H1 (cell line): Measurements from ENCODE around the gene POLR2F. TPM values are rescaled to one million over a fixed set of nuclear protein-coding genes. Genes with fewer than 3 reads are reported as not detected.
A peak's percentile ranks its signal among the peaks of the same experiment; 100 is the strongest.

ENCODE experiments used
- CTCF ChIA-PET: fragments of 300-600 bp; sonication (Branson Sonifier 250); formaldehyde crosslinking; loops from one replicate; lab custom pipeline; 2021; ENCODE audit not compliant: partially characterized antibody; lab: Charles Lee
- POLR2A ChIA-PET: fragments of 300-600 bp; sonication (Branson Sonifier 250); formaldehyde crosslinking; loops from one replicate; lab custom pipeline; 2021; ENCODE audit warnings: inconsistent platforms; ENCODE audit not compliant: partially characterized antibody; lab: Charles Lee
- DNase-seq, 2 experiments: peaks; one replicate each; pipeline versions ENCODE4 v3.0.0 to v3.0.0-alpha.2; 2010 to 2022; ENCODE audit warnings: low spot score in 2 of 2, low read depth in 1 of 2, mixed read lengths in 1 of 2
- FAIRE-seq: peaks from 2 replicates; lab custom pipeline; 2011; peaks lifted over from hg19 to GRCh38; lab: Jason Lieb, UNC
- H2AFZ ChIP-seq: 2 replicates; pipeline ENCODE4 v1.8.1; 2012; ENCODE audit warnings: low read length, inconsistent platforms
- H2AK5ac ChIP-seq: 2 replicates; pipeline ENCODE4 v1.6.1; 2013; ENCODE audit warnings: low read depth, low read length
- H2BK120ac ChIP-seq: replicated peaks from 2 replicates; pipeline ENCODE3; 2013; ENCODE audit warnings: low read depth, low read length, inconsistent platforms
- H2BK12ac ChIP-seq: 2 replicates; pipeline ENCODE4 v1.6.1; 2013; ENCODE audit warnings: low read depth, low read length
- H2BK15ac ChIP-seq: 2 replicates; pipeline ENCODE4 v1.6.1; 2013; ENCODE audit warnings: low read length
- H2BK20ac ChIP-seq: 2 replicates; pipeline ENCODE4 v1.6.1; 2013; ENCODE audit warnings: low read length
- H2BK5ac ChIP-seq: 2 replicates; pipeline ENCODE4 v1.6.1; 2013; ENCODE audit warnings: low read depth, low read length
- H3K14ac ChIP-seq: 2 replicates; pipeline ENCODE4 v1.6.1; 2013; ENCODE audit warnings: inconsistent platforms; ENCODE audit not compliant: insufficient read length
- H3K18ac ChIP-seq: 2 replicates; pipeline ENCODE4 v1.6.1; 2013; ENCODE audit warnings: low read length; ENCODE audit errors: extremely low read depth
- H3K23ac ChIP-seq: 2 replicates; pipeline ENCODE4 v1.6.1; 2013; ENCODE audit warnings: inconsistent platforms; ENCODE audit not compliant: insufficient read length
- H3K23me2 ChIP-seq: 2 replicates; pipeline ENCODE4 v1.6.1; 2013; ENCODE audit warnings: low read depth, low read length
- H3K27ac ChIP-seq: 2 replicates; pipeline ENCODE4 v1.6.1; 2011; ENCODE audit warnings: low read depth, low read length, inconsistent platforms
- H3K27me3 ChIP-seq, 4 experiments: replicated peaks in 1 of 4; 1 replicate in 1 of 4; 2 replicates in 3 of 4; pipeline versions ENCODE4 v1.6.1 to v1.8.1; 2011 to 2013; ENCODE audit warnings: low read length in 3 of 4, mild to moderate bottlenecking in 3 of 4, inconsistent platforms in 2 of 4, mixed read lengths in 2 of 4, moderate library complexity in 1 of 4; ENCODE audit not compliant: control insufficient read depth in 3 of 4, insufficient read depth in 3 of 4; ENCODE audit errors: extremely low read depth in 1 of 4
- H3K36me3 ChIP-seq, 4 experiments: 2 replicates each; pipeline versions ENCODE4 v1.6.1 to v1.8.1; 2011 to 2013; ENCODE audit warnings: mild to moderate bottlenecking in 4 of 4, low read length in 3 of 4, moderate library complexity in 2 of 4, control low read depth in 1 of 4, inconsistent platforms in 1 of 4; ENCODE audit not compliant: insufficient read depth in 4 of 4, control insufficient read depth in 2 of 4
- H3K4ac ChIP-seq: replicated peaks from 2 replicates; pipeline ENCODE3; 2013; ENCODE audit warnings: low read length, low read depth, mixed read lengths, inconsistent platforms; ENCODE audit not compliant: insufficient read length
- H3K4me1 ChIP-seq, 4 experiments: replicated peaks in 1 of 4; 1 replicate in 1 of 4; 2 replicates in 3 of 4; pipeline versions ENCODE4 v1.6.1 to v1.8.1; 2011 to 2013; ENCODE audit warnings: low read length in 3 of 4, inconsistent platforms in 2 of 4, mixed read lengths in 1 of 4; ENCODE audit not compliant: insufficient read depth in 4 of 4, control insufficient read depth in 3 of 4
- H3K4me2 ChIP-seq, 2 experiments: 2 replicates each; pipeline versions ENCODE4 v1.6.1 to v1.8.1; 2011 to 2013; ENCODE audit warnings: low read depth in 2 of 2, low read length in 2 of 2, control low read depth in 1 of 2, inconsistent platforms in 1 of 2, mild to moderate bottlenecking in 1 of 2; ENCODE audit not compliant: insufficient read depth in 1 of 2
- H3K4me3 ChIP-seq, 4 experiments: fragments of 200-600, 300-600 bp in 1 of 4; sonication (generic), shearing (Covaris generic), sonication (Bioruptor Twin) in 1 of 4; 2 replicates each; pipeline versions ENCODE4 v1.5.1 to v1.8.1; 2011 to 2016; ENCODE audit warnings: low read length in 4 of 4, low read depth in 3 of 4, control low read depth in 2 of 4, inconsistent platforms in 2 of 4, mild to moderate bottlenecking in 2 of 4, mixed read lengths in 1 of 4, moderate library complexity in 1 of 4; ENCODE audit not compliant: insufficient read depth in 2 of 4; ENCODE audit errors: extremely low read depth in 1 of 4
- H3K56ac ChIP-seq: replicated peaks from 2 replicates; pipeline ENCODE3; 2013; ENCODE audit warnings: low read depth, mild to moderate bottlenecking, mixed read lengths, low read length, inconsistent platforms; ENCODE audit not compliant: insufficient read length
- H3K79me1 ChIP-seq: 2 replicates; pipeline ENCODE4 v1.6.1; 2013; ENCODE audit warnings: low read depth, low read length, control low read depth
- H3K79me2 ChIP-seq, 2 experiments: 2 replicates each; pipeline versions ENCODE4 v1.6.1 to v1.8.1; 2012 to 2013; ENCODE audit warnings: low read length in 2 of 2, mild to moderate bottlenecking in 2 of 2, inconsistent platforms in 1 of 2; ENCODE audit not compliant: insufficient read depth in 2 of 2, control insufficient read depth in 1 of 2
- H3K9ac ChIP-seq, 4 experiments: replicated peaks in 1 of 4; 1 replicate in 1 of 4; 2 replicates in 3 of 4; pipeline versions ENCODE4 v1.6.1 to v1.8.1; 2011 to 2013; ENCODE audit warnings: low read depth in 3 of 4, low read length in 3 of 4, control low read depth in 2 of 4, mild to moderate bottlenecking in 2 of 4, moderate library complexity in 2 of 4, inconsistent platforms in 1 of 4; ENCODE audit errors: extremely low read depth in 1 of 4
- H3K9me3 ChIP-seq, 2 experiments: 2 replicates each; pipeline versions ENCODE4 v1.6.1 to v1.8.1; 2012 to 2013; ENCODE audit warnings: mild to moderate bottlenecking in 2 of 2, moderate library complexity in 2 of 2, control low read depth in 1 of 2, inconsistent platforms in 1 of 2, low read depth in 1 of 2, low read length in 1 of 2, mixed read lengths in 1 of 2; ENCODE audit not compliant: insufficient read depth in 2 of 2
- H4K20me1 ChIP-seq, 2 experiments: replicated peaks in 1 of 2; 2 replicates each; pipeline versions ENCODE3 to v1.8.1; 2011 to 2013; ENCODE audit warnings: inconsistent platforms in 2 of 2, low read length in 2 of 2, mild to moderate bottlenecking in 1 of 2; ENCODE audit not compliant: insufficient read depth in 2 of 2, control insufficient read depth in 1 of 2
- H4K5ac ChIP-seq: 2 replicates; pipeline ENCODE4 v1.6.1; 2013; ENCODE audit warnings: low read length, low read depth, mixed read lengths, inconsistent platforms; ENCODE audit not compliant: insufficient read length
- H4K8ac ChIP-seq: 2 replicates; pipeline ENCODE4 v1.8.0; 2013; ENCODE audit warnings: mild to moderate bottlenecking, moderate library complexity, low read length, inconsistent platforms; ENCODE audit not compliant: insufficient read depth; ENCODE audit errors: extremely low read depth
- H4K91ac ChIP-seq: replicated peaks from 2 replicates; pipeline ENCODE3; 2013; ENCODE audit warnings: low read length, mixed read lengths, inconsistent platforms; ENCODE audit not compliant: insufficient read length
- CBX5 ChIP-seq: fragments of 300-800, 300-1000 bp; sonication (generic); IDR thresholded peaks from 2 replicates; pipeline ENCODE4 v1.7.1; 2016; ENCODE audit warnings: antibody characterized with exemption, low read length, low read depth
- E2F6 ChIP-seq: IDR thresholded peaks from 2 replicates; pipeline ENCODE4 v1.6.1; 2012; ENCODE audit warnings: inconsistent platforms
- KDM4A ChIP-seq: IDR thresholded peaks from one replicate; pipeline ENCODE4 v1.7.1; 2012; ENCODE audit warnings: low read depth, mild to moderate bottlenecking, moderate library complexity, low read length, inconsistent platforms; ENCODE audit not compliant: severe bottlenecking
- RBBP5 ChIP-seq: IDR thresholded peaks from 2 replicates; pipeline ENCODE4 v1.7.1; 2012; ENCODE audit warnings: low read depth, mild to moderate bottlenecking, inconsistent platforms, low read length, moderate library complexity, borderline replicate concordance
- RXRA ChIP-seq: IDR thresholded peaks from 2 replicates; pipeline ENCODE4 v1.6.1; 2011; ENCODE audit warnings: low read depth, mild to moderate bottlenecking, low read length, moderate library complexity; ENCODE audit not compliant: insufficient read depth
- SIRT6 ChIP-seq: IDR thresholded peaks from one replicate; pipeline ENCODE4 v1.7.1; 2012; ENCODE audit warnings: low read length, inconsistent platforms
- TEAD4 ChIP-seq: IDR thresholded peaks from 2 replicates; pipeline ENCODE4 v1.6.1; 2012; ENCODE audit warnings: low read depth, low read length, inconsistent platforms, mixed read lengths
- WGBS, 2 experiments: shearing (Covaris generic) in 1 of 2; methylation state at CpG; one replicate each; pipeline versions ENCODE4 v1.1.6 to v1.1.7; 2013 to 2015; ENCODE audit warnings: low lambda C conversion rate in 2 of 2, mixed read lengths in 2 of 2, inconsistent platforms in 1 of 2, low coverage in 1 of 2, missing lambda C conversion rate in 1 of 2; ENCODE audit not compliant: insufficient replicate concordance in 2 of 2, insufficient coverage in 1 of 2, insufficient read length in 1 of 2; ENCODE audit errors: extremely low coverage in 1 of 2, missing lambda C conversion rate in 1 of 2; 5-methylcytosine and 5-hydroxymethylcytosine counted together
- polyA plus RNA-seq, 7 experiments: library from polyadenylated mRNA; depleted of rRNA in 3 of 7; stranded (reverse) in 5 of 7; unstranded in 2 of 7; fragments of >200 nt in 5 of 7; fragments of 200-250 nt in 2 of 7; gene quantifications; 1 replicate in 5 of 7; 2 replicates in 1 of 7; 4 replicates in 1 of 7; pipeline versions ENCODE4 v1.2.1 to v1.2.3, GENCODE V29; 2011 to 2013; ENCODE audit warnings: missing spikeins in 2 of 7, mixed read lengths in 2 of 7
- total RNA-seq: library from RNA; stranded (reverse); fragmentation: NEBNext Ultra II Directional; extraction: Animal tissue kit (Norgen Biotek cat#: 25700); gene quantifications from 2 replicates; pipeline ENCODE4 v1.2.1, GENCODE V29; 2021
- TF ChIP-seq, protein P1 (sequence below), 3 experiments: IDR thresholded peaks; 1 replicate in 2 of 3; 2 replicates in 1 of 3; pipeline versions ENCODE4 v1.5.1 to v1.6.1; 2011; ENCODE audit warnings: low read length in 3 of 3, mild to moderate bottlenecking in 3 of 3, inconsistent platforms in 2 of 3, low read depth in 1 of 3, moderate library complexity in 1 of 3; ENCODE audit not compliant: insufficient read depth in 1 of 3; ENCODE audit errors: control extremely low read depth in 1 of 3

The POLR2F gene
- total and polyA plus RNA-seq, 2 of the 8 experiments (the other 6 are each of a cell fraction or from before 2014, with no cell fraction given) = 150 to 176 TPM

GRCh38 chr22:37906364-37907008 is 47.0 kb upstream of the POLR2F start:
- H4K8ac ChIP-seq = no peak overlapping the region
- no peak overlapping the region for H2BK120ac ChIP-seq
- peaks cover 9% of the 10 kb centered on the region for H3K79me1 ChIP-seq
- peaks cover 0 to 12% of the 10 kb centered on the region in 2 experiments; a peak in 1 of 4 replicates for H3K79me2 ChIP-seq
- no peak overlapping the region; the same call in 1 of the 2 replicates for H3K18ac ChIP-seq
- H4K91ac ChIP-seq = no peak overlapping the region
- CTCF ChIA-PET = interaction anchor here (0.5 to 2.7 kb wide), 10 partner anchors 10 to 570 kb away, joined by 3 to 22 read pairs (median 4); no protein-coding TSS in a partner anchor
- peaks cover 0 to 4% of the 10 kb centered on the region in 2 experiments for H4K20me1 ChIP-seq
- H3K4me1 ChIP-seq = peaks cover 0 to 27% (median 21%) of the 10 kb centered on the region in 4 experiments; a peak in 6 of 7 replicates
- no peak overlapping the region for H3K27ac ChIP-seq
- peak overlapping the region; percentile 45 to 74 (median 59) for H3K4me3 ChIP-seq
- POLR2A ChIA-PET = interaction anchor here (0.8 to 8.7 kb wide), 17 partner anchors 7 to 89 kb away, joined by 3 to 150 read pairs (median 4); partner anchors contain the start of gene ANKRD54
- H3K4me2 ChIP-seq = peak overlapping the region; percentile 67 to 73
- peaks cover 9% of the 10 kb centered on the region; the same call in 1 of the 2 replicates for H3K23me2 ChIP-seq
- no peak overlapping the region for H2BK5ac ChIP-seq
- H2AFZ ChIP-seq = no peak overlapping the region
- no peak overlapping the region for H2BK12ac ChIP-seq
- H4K5ac ChIP-seq = no peak overlapping the region
- H3K4ac ChIP-seq = no peak overlapping the region
- no peaks in the 10 kb centered on the region for H3K27me3 ChIP-seq
- FAIRE-seq (no peak), DNase-seq (peak in 1 of 2 experiments; percentile 61)
- peak overlapping the region; percentile 29 to 95 (median 57); a peak in 4 of 7 replicates for H3K9ac ChIP-seq
- no peak overlapping the region for H2BK20ac ChIP-seq
- H3K9me3 ChIP-seq = no peaks in the 10 kb centered on the region
- no peaks in the 10 kb centered on the region for H3K36me3 ChIP-seq
- 4% methylated on average over 31 of the region's 75 CpGs; no CpG with 5 or more reads in 1 of the 2 experiments for WGBS, 2 experiments
- no peak overlapping the region for H3K23ac ChIP-seq
- no peak overlapping the region; the same call in 1 of the 2 replicates for H2AK5ac ChIP-seq
- no peak overlapping the region for H2BK15ac ChIP-seq
- H3K14ac ChIP-seq = no peak overlapping the region
- peak overlapping the region; percentile 86 for H3K56ac ChIP-seq
- TF ChIP-seq TEAD4 (no peak), RBBP5 (peak; percentile 17; the same call in 1 of the 2 replicates), RXRA (no peak), CBX5 (no peak), E2F6 (no peak), KDM4A (peak; percentile 64), SIRT6 (no peak)
- TF ChIP-seq, protein P1, sequence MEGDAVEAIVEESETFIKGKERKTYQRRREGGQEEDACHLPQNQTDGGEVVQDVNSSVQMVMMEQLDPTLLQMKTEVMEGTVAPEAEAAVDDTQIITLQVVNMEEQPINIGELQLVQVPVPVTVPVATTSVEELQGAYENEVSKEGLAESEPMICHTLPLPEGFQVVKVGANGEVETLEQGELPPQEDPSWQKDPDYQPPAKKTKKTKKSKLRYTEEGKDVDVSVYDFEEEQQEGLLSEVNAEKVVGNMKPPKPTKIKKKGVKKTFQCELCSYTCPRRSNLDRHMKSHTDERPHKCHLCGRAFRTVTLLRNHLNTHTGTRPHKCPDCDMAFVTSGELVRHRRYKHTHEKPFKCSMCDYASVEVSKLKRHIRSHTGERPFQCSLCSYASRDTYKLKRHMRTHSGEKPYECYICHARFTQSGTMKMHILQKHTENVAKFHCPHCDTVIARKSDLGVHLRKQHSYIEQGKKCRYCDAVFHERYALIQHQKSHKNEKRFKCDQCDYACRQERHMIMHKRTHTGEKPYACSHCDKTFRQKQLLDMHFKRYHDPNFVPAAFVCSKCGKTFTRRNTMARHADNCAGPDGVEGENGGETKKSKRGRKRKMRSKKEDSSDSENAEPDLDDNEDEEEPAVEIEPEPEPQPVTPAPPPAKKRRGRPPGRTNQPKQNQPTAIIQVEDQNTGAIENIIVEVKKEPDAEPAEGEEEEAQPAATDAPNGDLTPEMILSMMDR (IDR thresholded peaks at IDR 0.05; ENCODE audit: control extremely low read depth in 1 of 3, insufficient read depth in 1 of 3, low read depth in 1 of 3, low read length in 3 of 3) = no peak
